Lower leg skin (tissue), 4 donors: Measurements from ENCODE around the gene RTN1. TPM values are rescaled to one million over a fixed set of nuclear protein-coding genes. Genes with fewer than 3 reads are reported as not detected.

Experiments used
- DNase-seq, 2 donors: peaks; one replicate each; pipeline ENCODE4 v3.0.0-alpha.2; 2019; ENCODE audit warnings: low spot score in 2 of 2
- H3K4me3 ChIP-seq: fragments of 200-600 bp; sonication (generic); 2 replicates; pipeline ENCODE4 v1.5.1; 2017; ENCODE audit warnings: mild to moderate bottlenecking, low read depth; ENCODE audit not compliant: poor library complexity, severe bottlenecking
- POLR2A ChIP-seq, 2 donors: fragments of 450-650 bp; IDR thresholded peaks; one replicate each; pipeline ENCODE4 v1.6.1; 2016 to 2017; ENCODE audit warnings: antibody characterized with exemption in 2 of 2, mild to moderate bottlenecking in 1 of 2, moderate library complexity in 1 of 2
- WGBS, 2 donors: methylation state at CpG; one replicate each; pipeline ENCODE4 v1.1.5; 2018; 5-methylcytosine and 5-hydroxymethylcytosine counted together
- intact Hi-C: fragments of 100-400 bp; cut with DNase I; formaldehyde crosslinking; loops from one replicate; pipeline ENCODE4 v1.15.0; 2023; ENCODE audit warnings: low total_unique reads
- total RNA-seq, 4 donors: library from RNA; depleted of rRNA; stranded (reverse); fragments of >200 nt; gene quantifications; one replicate each; pipeline ENCODE4 v1.1.0, GENCODE V29; 2016
- TF ChIP-seq, protein P1 (sequence below), 3 donors: fragments of 450-650 bp; IDR thresholded peaks; one replicate each; pipeline ENCODE4 v1.5.1; 2016; ENCODE audit warnings: antibody characterized with exemption in 3 of 3, mild to moderate bottlenecking in 3 of 3, moderate library complexity in 2 of 3

The RTN1 gene
- total RNA-seq, 4 donors from 2014 or later = 5.1 to 8.1 (median 5.8) TPM

DNA sequence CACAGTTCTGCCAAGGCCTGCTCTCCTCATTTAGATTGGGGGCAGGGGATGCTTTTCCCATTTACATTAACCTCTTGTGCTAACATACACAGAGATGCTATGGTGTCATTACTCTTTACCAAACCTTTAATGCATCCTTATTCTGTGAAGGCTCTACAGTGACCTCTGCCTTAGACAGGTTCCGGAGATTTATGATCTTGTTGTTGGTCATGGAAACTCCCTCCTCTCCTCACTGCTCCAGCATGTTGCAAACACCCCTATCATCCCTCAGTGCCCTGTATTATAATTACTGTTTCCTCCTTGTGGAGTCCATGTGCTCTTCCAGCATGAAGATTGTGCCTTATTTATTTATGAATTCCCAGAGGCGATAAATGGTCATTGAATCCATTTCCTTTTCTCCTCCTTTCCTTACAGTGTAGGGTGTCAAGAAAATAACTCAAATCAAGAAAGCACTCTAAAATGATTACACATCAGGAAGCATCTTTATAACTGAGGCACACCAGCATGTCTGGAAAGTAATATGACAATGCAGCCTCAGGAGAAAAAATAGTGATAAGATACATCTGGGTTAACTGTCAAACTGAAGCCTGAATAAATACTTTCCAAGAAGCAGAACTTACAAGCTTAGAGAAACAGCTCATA, 37.8 kb downstream of the RTN1 start:
- DNase-seq = no peak
- intact Hi-C loops = no loop called here
- 82 to 92% methylated on average over 2 of the region's 2 CpGs for WGBS, 2 donors
- no peak overlapping the region for H3K4me3 ChIP-seq
- TF ChIP-seq, protein P1, sequence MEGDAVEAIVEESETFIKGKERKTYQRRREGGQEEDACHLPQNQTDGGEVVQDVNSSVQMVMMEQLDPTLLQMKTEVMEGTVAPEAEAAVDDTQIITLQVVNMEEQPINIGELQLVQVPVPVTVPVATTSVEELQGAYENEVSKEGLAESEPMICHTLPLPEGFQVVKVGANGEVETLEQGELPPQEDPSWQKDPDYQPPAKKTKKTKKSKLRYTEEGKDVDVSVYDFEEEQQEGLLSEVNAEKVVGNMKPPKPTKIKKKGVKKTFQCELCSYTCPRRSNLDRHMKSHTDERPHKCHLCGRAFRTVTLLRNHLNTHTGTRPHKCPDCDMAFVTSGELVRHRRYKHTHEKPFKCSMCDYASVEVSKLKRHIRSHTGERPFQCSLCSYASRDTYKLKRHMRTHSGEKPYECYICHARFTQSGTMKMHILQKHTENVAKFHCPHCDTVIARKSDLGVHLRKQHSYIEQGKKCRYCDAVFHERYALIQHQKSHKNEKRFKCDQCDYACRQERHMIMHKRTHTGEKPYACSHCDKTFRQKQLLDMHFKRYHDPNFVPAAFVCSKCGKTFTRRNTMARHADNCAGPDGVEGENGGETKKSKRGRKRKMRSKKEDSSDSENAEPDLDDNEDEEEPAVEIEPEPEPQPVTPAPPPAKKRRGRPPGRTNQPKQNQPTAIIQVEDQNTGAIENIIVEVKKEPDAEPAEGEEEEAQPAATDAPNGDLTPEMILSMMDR (IDR thresholded peaks at IDR 0.05) = no peak
- TF ChIP-seq POLR2A (IDR thresholded peaks at IDR 0.05) = no peak

DNA sequence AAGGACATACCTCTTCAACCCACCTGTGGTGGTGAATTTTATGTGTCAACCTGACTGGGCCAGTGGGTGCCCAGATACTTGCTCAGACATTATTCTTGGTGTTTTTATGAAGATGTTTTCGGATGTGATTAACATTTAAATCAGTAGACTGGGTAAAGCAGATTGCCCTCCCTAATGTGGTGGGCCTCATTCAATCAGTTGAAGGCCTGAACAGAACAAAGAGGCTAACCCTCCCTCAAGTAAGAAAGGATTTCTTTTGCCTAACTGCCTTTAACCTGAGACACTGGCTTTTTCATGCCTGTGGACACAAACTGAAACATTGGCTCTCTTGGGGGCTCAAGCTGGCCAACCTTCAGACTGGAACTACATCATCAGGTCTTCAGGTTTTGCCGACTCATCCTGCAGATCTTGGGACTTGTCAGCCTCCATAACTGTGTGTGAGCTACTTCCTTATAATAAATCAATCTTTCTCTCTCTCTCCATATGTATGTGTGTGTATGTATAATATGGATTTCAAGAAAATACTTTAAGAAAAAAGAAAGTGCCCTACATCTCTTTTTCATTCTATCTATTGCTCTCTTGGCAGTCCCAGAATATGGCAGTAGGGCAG, 39.4 kb downstream of the RTN1 start:
- TF ChIP-seq, protein P1 (IDR thresholded peaks at IDR 0.05) = no peak
- intact Hi-C loops = no loop called here
- 82 to 86% methylated on average over 2 of the region's 2 CpGs for WGBS, 2 donors
- H3K4me3 ChIP-seq = no peak overlapping the region
- DNase-seq = no peak

DNA sequence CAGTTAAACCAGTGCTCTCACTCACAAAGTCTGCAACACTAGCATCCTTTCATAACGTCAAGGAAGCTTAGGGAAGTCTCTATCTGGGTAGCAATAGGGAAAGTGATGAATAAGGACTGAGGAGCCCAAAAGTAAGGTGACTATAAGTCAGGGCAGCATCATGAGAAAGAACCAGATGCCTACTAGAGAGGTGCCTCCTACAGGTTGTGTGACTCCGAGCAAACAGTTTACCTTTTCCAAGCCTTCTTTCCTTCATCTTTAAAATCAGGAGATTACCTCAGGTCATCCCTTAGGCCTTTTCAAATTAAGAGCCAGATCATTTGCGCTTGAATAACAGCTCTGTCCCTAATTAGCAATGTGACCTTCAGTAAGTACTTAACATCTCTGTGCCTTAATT, 40.2 kb downstream of the RTN1 start:
- no peak for DNase-seq
- WGBS, 2 donors = 69 to 75% methylated on average over 3 of the region's 3 CpGs
- no peak for TF ChIP-seq POLR2A (IDR thresholded peaks at IDR 0.05)
- TF ChIP-seq, protein P1 (IDR thresholded peaks at IDR 0.05) = no peak
- H3K4me3 ChIP-seq = no peak overlapping the region
- intact Hi-C loops = no loop called here

DNA sequence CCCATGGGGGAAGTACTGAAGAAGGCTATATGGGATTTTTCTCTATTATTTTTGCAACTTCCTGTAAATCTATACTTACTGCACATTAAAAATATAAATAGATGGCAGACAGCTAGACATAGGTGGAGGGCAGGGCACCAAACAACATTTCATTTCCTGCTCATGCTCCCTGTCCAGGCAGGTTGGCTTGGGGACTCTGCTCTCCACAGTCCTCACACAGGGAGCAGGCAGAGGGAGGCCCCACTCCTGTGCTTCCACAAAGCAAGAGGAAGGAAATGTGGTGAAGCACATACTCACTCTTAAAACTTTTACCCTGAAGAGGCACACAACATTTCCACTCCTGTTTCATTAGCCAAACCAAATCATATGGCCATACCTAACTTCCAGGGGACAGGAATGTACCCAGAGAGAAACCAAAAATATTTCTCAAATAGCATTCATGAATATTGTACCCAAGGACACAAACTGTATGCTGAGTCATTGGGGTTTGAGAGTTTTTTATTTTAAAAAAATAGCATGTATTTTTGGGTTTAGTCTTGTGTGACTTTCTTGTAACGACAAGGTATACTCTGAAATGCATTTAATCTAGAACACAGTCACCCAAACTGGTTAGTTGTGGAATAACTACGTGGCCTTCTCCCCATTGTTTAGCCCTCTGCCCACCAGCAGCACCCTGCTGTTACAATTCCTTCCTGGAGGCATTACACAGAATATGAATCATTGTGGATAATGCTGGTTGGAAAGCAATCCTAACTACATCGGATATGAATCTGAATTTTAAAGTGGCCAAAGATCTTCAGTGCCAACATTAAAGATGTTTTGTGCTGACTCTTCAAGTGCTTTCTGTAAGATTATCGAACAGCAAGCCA, 40.9 kb downstream of the RTN1 start:
- WGBS, 2 donors = 48 to 55% methylated on average over 4 of the region's 4 CpGs
- DNase-seq = no peak
- no peak overlapping the region for H3K4me3 ChIP-seq
- no peak for TF ChIP-seq POLR2A (IDR thresholded peaks at IDR 0.05)
- TF ChIP-seq, protein P1 (IDR thresholded peaks at IDR 0.05) = no peak
- intact Hi-C loops = no loop called here

DNA sequence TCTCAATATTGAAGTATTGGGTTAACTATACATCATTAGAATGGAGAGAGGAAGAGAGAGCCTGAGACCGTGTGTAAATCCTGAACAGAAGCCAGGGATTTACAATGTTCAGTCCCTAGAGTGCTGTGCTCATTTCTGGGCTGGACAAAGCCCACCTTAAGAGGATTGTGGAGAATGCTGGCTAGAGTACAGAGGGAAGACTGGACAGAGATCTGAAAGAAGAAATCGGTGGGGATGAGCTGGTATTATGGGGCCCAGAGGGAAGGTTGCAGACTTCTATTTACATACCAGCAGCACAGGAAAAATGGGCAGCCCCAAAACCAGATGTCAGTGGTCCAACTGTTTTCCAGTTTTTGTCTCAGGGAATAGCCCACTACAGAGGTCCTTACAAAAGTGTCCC, 42.3 kb downstream of the RTN1 start:
- H3K4me3 ChIP-seq = no peak overlapping the region
- 30 to 46% methylated on average over 2 of the region's 2 CpGs for WGBS, 2 donors
- TF ChIP-seq, protein P1 (IDR thresholded peaks at IDR 0.05) = no peak
- no peak for TF ChIP-seq POLR2A (IDR thresholded peaks at IDR 0.05)
- DNase-seq = no peak
- intact Hi-C loops = no loop called here
